ENCODE measurements around the gene PRDM9.

GRCh38 chr5:23494558-23494957 lies 12.9 kb upstream of the PRDM9 start:
- TF ChIP-seq CTCF (IDR thresholded peaks at IDR 0.05) = no peak
- no peak for TF ChIP-seq SIN3A (IDR thresholded peaks at IDR 0.05; ENCODE audit: borderline replicate concordance, low read depth, low read length)
- no peak for TF ChIP-seq EP300 (IDR thresholded peaks at IDR 0.05; ENCODE audit: borderline replicate concordance in 1 of 2, low read depth in 1 of 2, low read length in 1 of 2)
- TF ChIP-seq POLR2AphosphoS5 (IDR thresholded peaks at IDR 0.05; ENCODE audit: low read depth, low read length) = no peak

All from SK-N-SH (cell line).